Skeletal muscle tissue (tissue), 4 donors: Measurements from ENCODE around the gene RPL10. TPM values are rescaled to one million over a fixed set of nuclear protein-coding genes. Genes with fewer than 3 reads are reported as not detected.

Experiments used
- H3K27ac ChIP-seq: one replicate; pipeline ENCODE4 v1.7.0; 2013; ENCODE audit warnings: mild to moderate bottlenecking, low read depth, low read length, inconsistent platforms
- H3K27me3 ChIP-seq, 3 donors: one replicate each; pipeline ENCODE4 v1.7.0; 2013; ENCODE audit warnings: low read length in 3 of 3; ENCODE audit not compliant: control insufficient read depth in 3 of 3, insufficient read depth in 3 of 3
- H3K36me3 ChIP-seq, 3 donors: one replicate each; pipeline ENCODE4 v1.7.0; 2013; ENCODE audit warnings: low read length in 3 of 3; ENCODE audit not compliant: control insufficient read depth in 3 of 3, insufficient read depth in 3 of 3
- H3K4me1 ChIP-seq, 3 donors: one replicate each; pipeline ENCODE4 v1.7.0; 2013; ENCODE audit warnings: low read length in 3 of 3, mild to moderate bottlenecking in 3 of 3; ENCODE audit not compliant: control insufficient read depth in 3 of 3, insufficient read depth in 3 of 3
- H3K4me3 ChIP-seq, 3 donors: one replicate each; pipeline ENCODE4 v1.7.0; 2013; ENCODE audit warnings: low read length in 3 of 3
- H3K9ac ChIP-seq, 3 donors: one replicate each; pipeline ENCODE4 v1.7.0; 2013; ENCODE audit warnings: low read length in 3 of 3, mild to moderate bottlenecking in 3 of 3, moderate library complexity in 2 of 3, low read depth in 1 of 3
- H3K9me3 ChIP-seq, 3 donors: one replicate each; pipeline ENCODE4 v1.7.0; 2013; ENCODE audit warnings: low read length in 3 of 3; ENCODE audit not compliant: control insufficient read depth in 3 of 3
- total RNA-seq: library from RNA; depleted of rRNA; stranded (reverse); fragments of >200 nt; gene quantifications from one replicate; pipeline ENCODE4 v1.2.3, GENCODE V29; 2014
- donor health status: Osteomylitis.

The RPL10 gene
- total RNA-seq, 1 donor from 2014 or later = 4,963 TPM

GRCh38 chrX:154376774-154377173 is 21.4 kb upstream of the RPL10 start:
- Histone ChIP-seq H3K9ac (no peak overlapping the region), H3K27me3 (no peaks in the 10 kb centered on the region), H3K4me1 (peaks cover 25 to 32% (median 29%) of the 10 kb centered on the region in 3 donors), H3K9me3 (no peaks in the 10 kb centered on the region), H3K27ac (no peak overlapping the region), H3K4me3 (no peak overlapping the region), H3K36me3 (peaks cover 0 to 4% (median 3%) of the 10 kb centered on the region in 3 donors)

GRCh38 chrX:154378059-154378798 is 19.9 kb upstream of the RPL10 start:
- Histone ChIP-seq H3K4me1 (peaks cover 22 to 35% (median 27%) of the 10 kb centered on the region in 3 donors), H3K9ac (peak overlapping the region; percentile 43 to 79 (median 65)), H3K4me3 (peak overlapping the region in 2 of 3 donors; percentile 61 to 66), H3K27ac (peak overlapping the region; percentile 84), H3K27me3 (no peaks in the 10 kb centered on the region), H3K9me3 (no peaks in the 10 kb centered on the region), H3K36me3 (peaks cover 0 to 4% (median 3%) of the 10 kb centered on the region in 3 donors)

- Histone ChIP-seq H3K9me3 (no peaks in the 10 kb centered on the region), H3K9ac (peak within 1 kb of the TSS; percentile 79 to 97 (median 92)), H3K36me3 (peaks cover 0 to 4% (median 3%) of the 10 kb centered on the region in 3 donors), H3K4me1 (peaks cover 15 to 27% (median 20%) of the 10 kb centered on the region in 3 donors), H3K4me3 (peak within 1 kb of the TSS; percentile 73 to 79 (median 76)), H3K27me3 (no peaks in the 10 kb centered on the region), H3K27ac (peak within 1 kb of the TSS; percentile 98)
Measured at GRCh38 chrX:154378799-154379568, 19.2 kb upstream of the RPL10 start, which contains the start of gene EMD. Gene EMD, plus strand, starts transcription at chrX:154379295. Its CDS starts 190 bp downstream, at chrX:154379485.

- H3K36me3 ChIP-seq = peaks cover 0 to 4% (median 3%) of the 10 kb centered on the region in 3 donors
- no peaks in the 10 kb centered on the region for H3K9me3 ChIP-seq
- peak overlapping the region; percentile 98 for H3K27ac ChIP-seq
- H3K4me3 ChIP-seq = peak overlapping the region; percentile 73 to 79 (median 76)
- H3K4me1 ChIP-seq = peaks cover 12 to 23% (median 20%) of the 10 kb centered on the region in 3 donors
- peak overlapping the region; percentile 79 to 97 (median 92) for H3K9ac ChIP-seq
- H3K27me3 ChIP-seq = no peaks in the 10 kb centered on the region
Measured at GRCh38 chrX:154379569-154379951, 18.6 kb upstream of the RPL10 start.

GRCh38 chrX:154380153-154380552 is 18.0 kb upstream of the RPL10 start:
- H3K9me3 ChIP-seq = no peaks in the 10 kb centered on the region
- peak overlapping the region; percentile 79 to 97 (median 92) for H3K9ac ChIP-seq
- H3K36me3 ChIP-seq = peaks cover 0 to 4% (median 3%) of the 10 kb centered on the region in 3 donors
- H3K27me3 ChIP-seq = no peaks in the 10 kb centered on the region
- peak overlapping the region; percentile 73 to 79 (median 76) for H3K4me3 ChIP-seq
- peaks cover 12 to 23% (median 16%) of the 10 kb centered on the region in 3 donors for H3K4me1 ChIP-seq
- H3K27ac ChIP-seq = peak overlapping the region; percentile 98

- Histone ChIP-seq H3K27me3 (no peaks in the 10 kb centered on the region), H3K4me3 (peak overlapping the region in 2 of 3 donors; percentile 73 to 79), H3K4me1 (peaks cover 12 to 23% (median 16%) of the 10 kb centered on the region in 3 donors), H3K36me3 (peaks cover 0 to 4% (median 3%) of the 10 kb centered on the region in 3 donors), H3K9me3 (no peaks in the 10 kb centered on the region), H3K27ac (no peak overlapping the region), H3K9ac (peak overlapping the region in 2 of 3 donors; percentile 79 to 97)
Measured at GRCh38 chrX:154380787-154381186, 17.4 kb upstream of the RPL10 start.

GRCh38 chrX:154381271-154381670 is 16.9 kb upstream of the RPL10 start:
- no peak overlapping the region for H3K27ac ChIP-seq
- H3K9me3 ChIP-seq = no peaks in the 10 kb centered on the region
- H3K9ac ChIP-seq = no peak overlapping the region
- H3K27me3 ChIP-seq = no peaks in the 10 kb centered on the region
- peaks cover 12 to 23% (median 16%) of the 10 kb centered on the region in 3 donors for H3K4me1 ChIP-seq
- H3K4me3 ChIP-seq = no peak overlapping the region
- peaks cover 0 to 4% (median 3%) of the 10 kb centered on the region in 3 donors for H3K36me3 ChIP-seq

GRCh38 chrX:154382483-154383069 is 15.6 kb upstream of the RPL10 start:
- Histone ChIP-seq H3K9me3 (no peaks in the 10 kb centered on the region), H3K27me3 (no peaks in the 10 kb centered on the region), H3K27ac (no peak overlapping the region), H3K4me3 (no peak overlapping the region), H3K36me3 (peaks cover 0 to 4% (median 3%) of the 10 kb centered on the region in 3 donors), H3K4me1 (peaks cover 12 to 23% (median 16%) of the 10 kb centered on the region in 3 donors), H3K9ac (no peak overlapping the region)

GRCh38 chrX:154383359-154384283 is 14.6 kb upstream of the RPL10 start:
- Histone ChIP-seq H3K4me3 (no peak overlapping the region), H3K9me3 (no peaks in the 10 kb centered on the region), H3K36me3 (peaks cover 0 to 4% (median 3%) of the 10 kb centered on the region in 3 donors), H3K27me3 (no peaks in the 10 kb centered on the region), H3K4me1 (peaks cover 9 to 16% (median 11%) of the 10 kb centered on the region in 3 donors), H3K9ac (no peak overlapping the region), H3K27ac (no peak overlapping the region)
